MCF 10A (cell line): Measurements from ENCODE around the gene CDCA3. TPM values are rescaled to one million over a fixed set of nuclear protein-coding genes. Genes with fewer than 3 reads are reported as not detected.

Source experiments
- BruUV-seq: library from RNA; stranded (reverse); fragments of 400-500 nt; replicated peaks from 2 replicates; lab custom pipeline; 2021; lab: Mats Ljungman, UMichigan
- CTCF ChIA-PET: fragments of 300-600 bp; sonication (Branson Sonifier 250); formaldehyde crosslinking; extraction: SDS; loops from one replicate; lab custom pipeline; 2021; ENCODE audit warnings: antibody characterized with exemption, inconsistent platforms; lab: Yijun Ruan, JAX
- POLR2A ChIA-PET: fragments of 300-600, 350-650 bp; sonication (Branson Sonifier 250); formaldehyde crosslinking; extraction: SDS; loops from one replicate; lab custom pipeline; 2020; ENCODE audit warnings: antibody characterized with exemption, inconsistent platforms; lab: Yijun Ruan, JAX
- DNase-seq: peaks from one replicate; pipeline ENCODE4 v3.0.0-alpha.2; 2018; ENCODE audit not compliant: unreplicated experiment
- H3K27ac Mint-ChIP-seq: one replicate; pipeline ENCODE4 v1.8.0; 2022; ENCODE audit warnings: mild to moderate bottlenecking, low read depth, mixed read lengths; ENCODE audit not compliant: unreplicated experiment
- H3K27me3 Mint-ChIP-seq: one replicate; pipeline ENCODE4 v1.8.0; 2022; ENCODE audit warnings: mixed read lengths; ENCODE audit not compliant: insufficient read depth, unreplicated experiment
- H3K36me3 Mint-ChIP-seq: one replicate; pipeline ENCODE4 v1.8.0; 2022; ENCODE audit warnings: mild to moderate bottlenecking, moderate library complexity, mixed read lengths; ENCODE audit not compliant: insufficient read depth, unreplicated experiment
- H3K4me1 Mint-ChIP-seq: one replicate; pipeline ENCODE4 v1.8.0; 2022; ENCODE audit warnings: mixed read lengths; ENCODE audit not compliant: insufficient read depth, unreplicated experiment
- H3K4me3 Mint-ChIP-seq: one replicate; pipeline ENCODE4 v1.8.0; 2022; ENCODE audit warnings: mild to moderate bottlenecking, moderate library complexity, mixed read lengths; ENCODE audit not compliant: unreplicated experiment
- H3K9me3 Mint-ChIP-seq: one replicate; pipeline ENCODE4 v1.8.0; 2022; ENCODE audit warnings: mixed read lengths; ENCODE audit not compliant: unreplicated experiment
- CTCF ChIP-seq: fragments of 200-600 bp; IDR thresholded peaks from one replicate; pipeline ENCODE4 v1.8.0; 2022; ENCODE audit warnings: antibody characterized with exemption, mild to moderate bottlenecking; ENCODE audit not compliant: unreplicated experiment
- intact Hi-C: fragments of 100-400 bp; cut with micrococcal nuclease; formaldehyde crosslinking; loops from 2 replicates; pipeline ENCODE4 v1.14.1; 2022
- total RNA-seq: library from RNA; stranded (reverse); gene quantifications from 2 replicates; pipeline ENCODE4 v1.2.3, GENCODE V29; 2022

The CDCA3 gene
- total RNA-seq, 1 experiment from 2014 or later, result 25.5 TPM

- Mint-ChIP-seq H3K36me3 (no peaks in the 10 kb centered on the region), H3K9me3 (no peaks in the 10 kb centered on the region), H3K27me3 (peaks cover 2% of the 10 kb centered on the region), H3K27ac (no peak overlapping the region), H3K4me3 (no peak overlapping the region), H3K4me1 (no peaks in the 10 kb centered on the region)
- POLR2A ChIA-PET, result no interaction called here
- DNase-seq, result no peak
- intact Hi-C loops, result no loop called here
- BruUV-seq, result no TSS peak
- CTCF ChIA-PET, result interaction anchor here (0.6 to 8.7 kb wide), 10 partner anchors 11 to 140 kb away, joined by 3 to 74 read pairs (median 6); partner anchors contain the start of genes CDCA3, MLF2 and USP5
- no peak for TF ChIP-seq CTCF
Observed at GRCh38 chr12:6836851-6837250, 14.2 kb downstream of the CDCA3 start.

GRCh38 chr12:6834873-6835272 is 16.2 kb downstream of the CDCA3 start:
- no TSS peak for BruUV-seq
- DNase-seq, result no peak
- ChIA-PET CTCF (interaction anchor here (0.6 to 8.7 kb wide), 20 partner anchors 9 to 273 kb away, joined by 3 to 74 read pairs (median 4); partner anchors contain the start of genes MLF2 and PTMS), POLR2A (interaction anchor here (1.1 to 4.0 kb wide), 5 partner anchors 17 to 102 kb away, joined by 3 to 23 read pairs (median 4); partner anchors contain the start of genes CDCA3, MLF2 and USP5)
- H3K9me3 Mint-ChIP-seq, result no peaks in the 10 kb centered on the region
- no peaks in the 10 kb centered on the region for H3K36me3 Mint-ChIP-seq
- H3K27me3 Mint-ChIP-seq, result peaks cover 21% of the 10 kb centered on the region
- TF ChIP-seq CTCF, result no peak
- no peak overlapping the region for H3K27ac Mint-ChIP-seq
- H3K4me3 Mint-ChIP-seq, result no peak overlapping the region
- intact Hi-C loops, result loop anchor here (1.0 kb wide), 1 partner anchor 82 kb away; the partner anchor contains the start of gene MLF2
- H3K4me1 Mint-ChIP-seq, result no peaks in the 10 kb centered on the region

- BruUV-seq, result no TSS peak
- CTCF ChIA-PET, result interaction anchor here (0.6 to 8.7 kb wide), 17 partner anchors 9 to 230 kb away, joined by 3 to 74 read pairs (median 4); partner anchors contain the start of genes MLF2, PTMS and USP5
- intact Hi-C loops, result no loop called here
Observed at GRCh38 chr12:6834254-6834653, 16.8 kb downstream of the CDCA3 start.

More at GRCh38 chr12:6834254-6834653, 16.8 kb downstream of the CDCA3 start:
- H3K9me3 Mint-ChIP-seq, result no peaks in the 10 kb centered on the region
- peaks cover 2% of the 10 kb centered on the region for H3K4me1 Mint-ChIP-seq
- no peak overlapping the region for H3K4me3 Mint-ChIP-seq
- POLR2A ChIA-PET, result interaction anchor here (0.6 to 4.0 kb wide), 7 partner anchors 17 to 145 kb away, joined by 3 to 23 read pairs (median 4); partner anchors contain the start of genes CDCA3, MLF2, USP5 and ZNF384
- no peak overlapping the region for H3K27ac Mint-ChIP-seq
- H3K27me3 Mint-ChIP-seq, result peaks cover 28% of the 10 kb centered on the region
- TF ChIP-seq CTCF, result no peak
- no peaks in the 10 kb centered on the region for H3K36me3 Mint-ChIP-seq
- no peak for DNase-seq
